Endothelial cell (in vitro differentiated cells): ENCODE results near the gene AMPH. TPM values are rescaled to one million over a fixed set of nuclear protein-coding genes. Genes with fewer than 3 reads are reported as not detected.
"Not testable (repeated sequence)": the region's sequence is repeated elsewhere in the genome, so short reads cannot be mapped to it uniquely, and the experiment has no call there.

Source experiments
- DNase-seq: peaks from one replicate; pipeline ENCODE4 v3.0.0; 2021; ENCODE audit warnings: low spot score
- H3K27ac Mint-ChIP-seq: one replicate; pipeline ENCODE4 v1.8.0; 2021; ENCODE audit warnings: mixed read lengths, inconsistent platforms; ENCODE audit not compliant: unreplicated experiment
- H3K27me3 Mint-ChIP-seq: one replicate; pipeline ENCODE4 v1.8.0; 2021; ENCODE audit warnings: mild to moderate bottlenecking, moderate library complexity, mixed read lengths, inconsistent platforms; ENCODE audit not compliant: unreplicated experiment
- H3K36me3 Mint-ChIP-seq: one replicate; pipeline ENCODE4 v1.8.0; 2021; ENCODE audit warnings: mild to moderate bottlenecking, low read depth, mixed read lengths, inconsistent platforms; ENCODE audit not compliant: unreplicated experiment
- H3K4me1 Mint-ChIP-seq: one replicate; pipeline ENCODE4 v1.8.0; 2021; ENCODE audit warnings: mild to moderate bottlenecking, mixed read lengths, inconsistent platforms; ENCODE audit not compliant: unreplicated experiment
- H3K4me3 Mint-ChIP-seq: one replicate; pipeline ENCODE4 v1.8.0; 2021; ENCODE audit warnings: mild to moderate bottlenecking, mixed read lengths, inconsistent platforms; ENCODE audit not compliant: unreplicated experiment
- H3K9me3 Mint-ChIP-seq: one replicate; pipeline ENCODE4 v1.8.0; 2021; ENCODE audit warnings: mixed read lengths, inconsistent platforms; ENCODE audit not compliant: unreplicated experiment
- total RNA-seq: library from RNA; stranded (reverse); fragmentation: NEBNext Ultra II Directional; extraction: Animal tissue kit (Norgen Biotek cat#: 25700); gene quantifications from one replicate; pipeline ENCODE4 v1.2.1, GENCODE V29; 2021; ENCODE audit not compliant: unreplicated experiment
- TF ChIP-seq, protein P1 (sequence below): fragments of 200-600 bp; sonication (generic); IDR thresholded peaks from one replicate; pipeline ENCODE4 v1.5.0; 2021; ENCODE audit warnings: antibody characterized with exemption; ENCODE audit not compliant: unreplicated experiment

The AMPH gene
- total RNA-seq, 1 donor from 2014 or later, result 1.6 TPM

DNA sequence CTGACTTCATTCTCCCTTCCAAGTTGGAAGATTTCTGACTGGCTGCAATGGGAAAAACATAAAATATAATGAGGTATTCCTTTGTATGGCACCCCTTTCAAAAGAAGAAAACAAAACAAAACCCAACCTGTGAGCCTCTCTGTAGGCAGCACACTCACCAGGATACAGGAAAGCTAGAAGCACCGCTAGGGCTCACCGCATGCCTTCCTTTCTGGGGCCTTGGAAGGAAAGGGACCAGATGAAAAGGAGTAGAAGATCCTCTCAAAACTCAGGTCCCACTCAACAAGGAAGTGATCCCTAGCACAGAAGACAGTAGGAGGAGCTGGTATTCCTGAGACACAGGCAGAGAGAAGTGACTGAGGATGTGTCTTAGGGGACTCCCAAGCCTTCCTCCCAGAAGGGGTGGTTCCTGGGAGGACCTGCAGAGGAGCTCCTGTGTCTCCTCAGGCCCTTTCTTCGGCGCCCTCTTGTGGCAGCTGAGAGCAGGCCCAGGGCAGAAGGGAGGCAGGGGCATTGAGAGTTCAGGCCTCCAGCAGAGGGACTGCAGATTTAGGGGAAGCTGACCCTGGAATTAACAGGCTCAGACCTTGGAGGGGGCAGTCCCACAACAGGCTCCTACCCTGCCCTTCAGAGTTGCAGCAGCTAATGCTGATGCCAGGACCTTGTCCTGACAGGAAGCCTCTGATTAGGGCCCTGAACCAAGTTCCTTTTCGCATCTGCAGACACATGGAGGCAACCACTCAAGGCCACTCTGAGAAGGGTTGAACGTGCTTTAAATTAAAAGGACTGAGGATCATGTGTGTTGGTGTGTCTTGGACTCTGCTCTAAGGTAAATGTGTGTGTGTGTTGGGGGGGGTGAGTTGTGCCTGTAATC lies 285.6 kb downstream of the AMPH start:
- H3K4me3 Mint-ChIP-seq, H3K27me3 Mint-ChIP-seq, H3K36me3 Mint-ChIP-seq, H3K9me3 Mint-ChIP-seq: not testable (repeated sequence)
- TF ChIP-seq, protein P1, sequence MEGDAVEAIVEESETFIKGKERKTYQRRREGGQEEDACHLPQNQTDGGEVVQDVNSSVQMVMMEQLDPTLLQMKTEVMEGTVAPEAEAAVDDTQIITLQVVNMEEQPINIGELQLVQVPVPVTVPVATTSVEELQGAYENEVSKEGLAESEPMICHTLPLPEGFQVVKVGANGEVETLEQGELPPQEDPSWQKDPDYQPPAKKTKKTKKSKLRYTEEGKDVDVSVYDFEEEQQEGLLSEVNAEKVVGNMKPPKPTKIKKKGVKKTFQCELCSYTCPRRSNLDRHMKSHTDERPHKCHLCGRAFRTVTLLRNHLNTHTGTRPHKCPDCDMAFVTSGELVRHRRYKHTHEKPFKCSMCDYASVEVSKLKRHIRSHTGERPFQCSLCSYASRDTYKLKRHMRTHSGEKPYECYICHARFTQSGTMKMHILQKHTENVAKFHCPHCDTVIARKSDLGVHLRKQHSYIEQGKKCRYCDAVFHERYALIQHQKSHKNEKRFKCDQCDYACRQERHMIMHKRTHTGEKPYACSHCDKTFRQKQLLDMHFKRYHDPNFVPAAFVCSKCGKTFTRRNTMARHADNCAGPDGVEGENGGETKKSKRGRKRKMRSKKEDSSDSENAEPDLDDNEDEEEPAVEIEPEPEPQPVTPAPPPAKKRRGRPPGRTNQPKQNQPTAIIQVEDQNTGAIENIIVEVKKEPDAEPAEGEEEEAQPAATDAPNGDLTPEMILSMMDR, result peak; percentile 59
- peak; percentile 71 for DNase-seq
- Mint-ChIP-seq H3K4me1 (peaks cover 50% of the 10 kb centered on the region), H3K27ac (peak overlapping the region; percentile 67)

GRCh38 chr7:38344741-38345140 lies 286.4 kb downstream of the AMPH start:
- Mint-ChIP-seq H3K27ac (peak overlapping the region; percentile 90), H3K4me1 (peaks cover 51% of the 10 kb centered on the region)
- not testable (repeated sequence) for H3K36me3 Mint-ChIP-seq, H3K27me3 Mint-ChIP-seq, DNase-seq, H3K4me3 Mint-ChIP-seq, H3K9me3 Mint-ChIP-seq

DNA sequence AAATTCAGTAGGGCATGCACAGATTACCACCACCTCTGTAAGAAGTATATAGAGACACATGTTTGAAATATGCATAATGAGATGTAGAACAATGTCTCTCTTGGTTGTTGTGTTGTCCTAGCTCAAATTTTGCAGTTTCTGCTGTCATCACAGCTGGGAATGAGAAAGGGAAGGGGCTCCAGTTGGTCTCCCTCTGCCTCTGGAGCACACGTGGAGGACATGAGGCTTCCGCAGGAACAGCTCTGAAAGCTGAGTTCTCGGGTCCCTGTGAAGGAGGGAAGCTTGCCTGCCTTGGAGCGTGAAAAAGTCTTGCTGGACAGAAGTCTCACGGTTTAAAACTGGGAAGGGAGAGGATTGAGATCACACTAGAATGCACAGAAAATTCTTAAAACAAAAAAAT lies 289.0 kb downstream of the AMPH start:
- H3K27me3 Mint-ChIP-seq, H3K9me3 Mint-ChIP-seq, H3K36me3 Mint-ChIP-seq, H3K27ac Mint-ChIP-seq, DNase-seq: not testable (repeated sequence)
- peak overlapping the region; percentile 56 for H3K4me3 Mint-ChIP-seq
- H3K4me1 Mint-ChIP-seq, result peaks cover 47% of the 10 kb centered on the region

GRCh38 chr7:38341172-38341705 lies 289.9 kb downstream of the AMPH start:
- H3K27me3 Mint-ChIP-seq, H3K27ac Mint-ChIP-seq, H3K9me3 Mint-ChIP-seq, H3K36me3 Mint-ChIP-seq, H3K4me3 Mint-ChIP-seq: not testable (repeated sequence)
- H3K4me1 Mint-ChIP-seq, result peaks cover 47% of the 10 kb centered on the region
- peak; percentile 45 for DNase-seq

DNA sequence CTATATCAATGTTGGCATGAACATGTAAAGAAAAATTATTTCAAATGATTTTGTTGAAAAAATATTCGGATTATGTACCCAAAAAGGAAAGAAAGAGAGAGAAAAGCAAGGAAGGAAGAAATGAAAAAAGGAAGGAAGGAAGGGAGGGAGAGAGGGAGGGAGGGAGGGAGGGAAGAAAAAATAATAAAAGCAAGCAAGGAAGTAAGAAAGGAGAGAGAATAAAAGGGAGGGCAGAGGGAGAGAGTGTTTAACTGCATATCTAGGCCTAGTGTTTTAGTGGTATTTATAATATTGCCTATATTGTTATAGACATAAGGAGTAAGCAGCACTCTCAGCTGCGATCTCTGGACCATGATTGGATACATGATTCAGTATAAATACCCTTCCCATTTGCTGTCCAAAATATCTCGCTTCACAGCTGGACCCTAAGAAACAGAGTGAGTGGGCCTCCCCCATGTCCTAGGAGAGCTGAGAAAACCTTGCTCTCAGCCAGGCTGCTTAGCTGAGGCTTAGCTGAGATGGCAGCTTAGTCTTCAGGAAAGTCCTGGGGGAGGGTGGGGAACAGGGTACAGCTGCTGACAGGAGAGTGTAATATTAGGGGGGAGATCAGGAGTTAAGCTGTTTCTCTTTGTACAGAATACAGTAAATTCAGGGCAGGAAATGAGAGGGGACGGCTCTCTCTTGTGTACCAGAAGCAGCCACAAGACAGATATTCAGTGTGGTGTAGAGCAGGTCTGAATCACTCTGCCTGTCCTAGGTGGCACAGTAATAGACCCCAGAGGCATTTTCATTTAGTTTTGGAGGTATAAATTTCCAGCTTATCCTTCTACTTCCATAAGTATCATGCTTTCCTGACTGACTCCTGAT lies 291.0 kb downstream of the AMPH start:
- Mint-ChIP-seq H3K27ac (peak overlapping the region; percentile 53), H3K36me3 (no peaks in the 10 kb centered on the region), H3K4me3 (no peak overlapping the region), H3K9me3 (no peaks in the 10 kb centered on the region), H3K4me1 (peaks cover 43% of the 10 kb centered on the region), H3K27me3 (peaks cover 1% of the 10 kb centered on the region)
- TF ChIP-seq, protein P1, result no peak
- DNase-seq, result no peak

DNA sequence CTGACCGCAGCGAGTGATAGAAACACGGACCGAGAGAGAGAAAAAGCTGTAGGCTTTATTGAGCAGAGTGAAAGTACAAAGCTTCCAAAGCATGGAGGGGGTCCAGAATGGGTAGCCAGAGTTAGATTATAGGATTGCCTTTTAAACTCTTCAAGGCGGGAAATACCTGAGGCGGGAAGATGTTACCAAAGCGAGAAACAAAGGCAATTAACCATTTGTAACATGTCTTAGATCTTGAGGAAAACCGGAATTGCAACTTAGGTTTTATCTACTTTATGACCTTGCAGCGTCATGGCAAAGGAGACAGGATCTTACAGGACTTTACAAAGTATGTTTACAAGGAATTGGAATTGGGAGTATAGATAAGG lies 295.0 kb downstream of the AMPH start:
- H3K27me3 Mint-ChIP-seq, H3K9me3 Mint-ChIP-seq, H3K36me3 Mint-ChIP-seq, DNase-seq, H3K4me3 Mint-ChIP-seq: not testable (repeated sequence)
- Mint-ChIP-seq H3K4me1 (peaks cover 29% of the 10 kb centered on the region), H3K27ac (peak overlapping the region; percentile 15)
